ENCODE measurements around the gene CPNE5. TPM values are rescaled to one million over a fixed set of nuclear protein-coding genes. Genes with fewer than 3 reads are reported as not detected.

Gene CPNE5
- total and polyA plus RNA-seq, 7 experiments from 2014 or later, result 0.09 to 5.1 (median 1.3) TPM; not detected in 1

DNA sequence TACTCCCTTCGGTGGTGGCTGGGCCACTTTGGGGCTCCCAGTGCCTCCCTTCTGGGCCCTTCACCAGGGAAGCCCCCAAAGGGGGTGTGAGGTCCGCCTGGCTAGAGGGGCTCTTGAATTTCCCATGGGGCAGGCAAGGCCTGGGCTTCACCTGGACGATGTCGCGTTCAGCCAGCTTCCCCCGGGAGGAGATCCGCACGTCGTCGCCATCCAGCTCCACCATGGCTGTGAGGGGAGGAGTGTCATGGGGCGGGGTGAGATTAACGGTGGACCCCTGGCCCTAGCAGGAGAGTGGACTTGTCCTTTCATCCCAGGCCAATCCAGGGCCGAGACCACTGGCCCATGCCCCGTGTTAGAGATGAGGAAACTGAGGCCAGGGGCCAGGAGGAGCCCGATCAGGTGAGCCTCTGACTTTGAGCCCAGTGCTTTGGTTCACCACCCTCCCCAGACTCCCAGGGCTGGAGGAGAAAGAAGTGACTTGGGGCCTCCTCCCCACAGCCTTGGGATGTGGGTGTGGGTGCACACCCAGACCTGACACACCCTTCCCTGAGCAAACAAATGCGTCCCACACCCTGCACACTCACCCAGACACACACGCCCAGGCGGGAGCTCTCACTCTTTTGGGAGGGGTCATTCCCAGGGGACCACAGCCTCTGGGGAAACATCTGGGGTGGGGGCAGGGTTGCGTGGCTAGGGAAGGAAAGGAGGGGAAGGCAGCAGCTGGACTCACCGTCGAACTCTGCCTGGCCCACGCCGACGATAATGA, 95.5 kb downstream of the CPNE5 start:
- Histone ChIP-seq H3K9me3 (ENCODE audit: control insufficient read depth in 2 of 3, low read length in 3 of 3) (peaks cover 0 to 7% (median 0%) of the 10 kb centered on the region in 3 experiments), H3K27ac (ENCODE audit: low read depth, low read length) (no peak overlapping the region), H3K4me3 (ENCODE audit: low read length) (no peak overlapping the region), H3K36me3 (ENCODE audit: control insufficient read depth in 2 of 3, insufficient read depth in 3 of 3, low read length in 3 of 3) (no peaks in the 10 kb centered on the region), H3K4me1 (ENCODE audit: control insufficient read depth in 2 of 2, insufficient read depth in 2 of 2, low read length in 2 of 2) (no peaks in the 10 kb centered on the region), H3K27me3 (ENCODE audit: control insufficient read depth in 2 of 2, insufficient read depth in 2 of 2, low read length in 2 of 2) (no peaks in the 10 kb centered on the region)
- no peaks in the 10 kb centered on the region for H3K27me3 Mint-ChIP-seq
- H3K36me3 Mint-ChIP-seq, result peaks cover 0 to 12% (median 0%) of the 10 kb centered on the region in 5 donors
- H3K27ac Mint-ChIP-seq, result peak overlapping the region in 1 of 9 donors; percentile 82
- intact Hi-C loops (cut with micrococcal nuclease), result no loop called here
- H3K4me1 Mint-ChIP-seq, result peaks cover 0 to 29% (median 0%) of the 10 kb centered on the region in 7 donors
- no peak for DNase-seq
- ChIA-PET CTCF (no interaction called here), POLR2A (no interaction called here)
- peaks cover 0 to 9% (median 3%) of the 10 kb centered on the region in 11 donors for H3K9me3 Mint-ChIP-seq
- no peak for ATAC-seq
- peak overlapping the region in 1 of 10 donors; percentile 67 for H3K4me3 Mint-ChIP-seq

DNA sequence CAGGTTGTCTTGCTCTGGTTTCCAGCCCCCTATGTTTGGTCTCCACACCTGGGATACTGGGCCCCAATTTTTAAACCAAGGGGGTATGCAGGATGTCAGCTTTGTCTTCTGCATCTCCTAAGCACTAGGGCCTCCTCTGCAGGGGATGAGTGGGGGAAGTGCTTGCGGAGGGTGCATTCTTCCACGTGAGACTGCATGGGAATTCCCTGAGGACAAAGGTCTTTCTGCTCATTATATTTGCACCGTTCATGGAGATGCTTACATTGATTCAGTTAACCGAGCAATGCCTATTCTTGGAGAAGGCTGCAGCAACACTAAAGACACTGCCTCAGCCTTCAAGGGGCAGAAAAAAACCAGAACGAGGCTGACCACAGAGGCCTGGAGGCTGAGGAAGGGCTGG, 96.2 kb downstream of the CPNE5 start:
- Mint-ChIP-seq H3K27me3 (no peaks in the 10 kb centered on the region), H3K27ac (peak overlapping the region in 2 of 9 donors; percentile 47 to 66), H3K9me3 (peaks cover 0 to 2% (median 0%) of the 10 kb centered on the region in 11 donors), H3K36me3 (peaks cover 0 to 5% (median 0%) of the 10 kb centered on the region in 5 donors), H3K4me3 (peak overlapping the region in 1 of 10 donors; percentile 40), H3K4me1 (peaks cover 0 to 32% (median 0%) of the 10 kb centered on the region in 7 donors)
- no peaks in the 10 kb centered on the region for H3K27me3 ChIP-seq (ENCODE audit: control insufficient read depth in 2 of 2, insufficient read depth in 2 of 2, low read length in 2 of 2)
- no peaks in the 10 kb centered on the region for H3K9me3 ChIP-seq (ENCODE audit: control insufficient read depth in 2 of 3, low read length in 3 of 3)
- H3K4me1 ChIP-seq (ENCODE audit: control insufficient read depth in 2 of 2, insufficient read depth in 2 of 2, low read length in 2 of 2), result no peaks in the 10 kb centered on the region
- POLR2A ChIA-PET, result no interaction called here
- H3K36me3 ChIP-seq (ENCODE audit: control insufficient read depth in 2 of 3, insufficient read depth in 3 of 3, low read length in 3 of 3), result no peaks in the 10 kb centered on the region
- H3K27ac ChIP-seq (ENCODE audit: low read depth, low read length), result no peak overlapping the region
- DNase-seq, result no peak
- CTCF ChIA-PET, result no interaction called here
- H3K4me3 ChIP-seq (ENCODE audit: low read length), result no peak overlapping the region
- intact Hi-C loops (cut with micrococcal nuclease), result no loop called here
- no peak for ATAC-seq

- ChIA-PET CTCF (no interaction called here), POLR2A (no interaction called here)
- Histone ChIP-seq H3K4me3 (ENCODE audit: low read length) (no peak overlapping the region), H3K27me3 (ENCODE audit: control insufficient read depth in 2 of 2, insufficient read depth in 2 of 2, low read length in 2 of 2) (no peaks in the 10 kb centered on the region), H3K9me3 (ENCODE audit: control insufficient read depth in 2 of 3, low read length in 3 of 3) (no peaks in the 10 kb centered on the region), H3K27ac (ENCODE audit: low read depth, low read length) (no peak overlapping the region), H3K36me3 (ENCODE audit: control insufficient read depth in 2 of 3, insufficient read depth in 3 of 3, low read length in 3 of 3) (no peaks in the 10 kb centered on the region), H3K4me1 (ENCODE audit: control insufficient read depth in 2 of 2, insufficient read depth in 2 of 2, low read length in 2 of 2) (no peaks in the 10 kb centered on the region)
- Mint-ChIP-seq H3K4me1 (peaks cover 0 to 35% (median 0%) of the 10 kb centered on the region in 7 donors), H3K27ac (no peak overlapping the region), H3K27me3 (no peaks in the 10 kb centered on the region), H3K36me3 (peaks cover 0 to 3% (median 0%) of the 10 kb centered on the region in 5 donors), H3K4me3 (no peak overlapping the region), H3K9me3 (peaks cover 0 to 1% (median 0%) of the 10 kb centered on the region in 11 donors)
- ATAC-seq (no peak), DNase-seq (no peak)
- intact Hi-C loops (cut with micrococcal nuclease), result no loop called here
Observed at GRCh38 chr6:36742146-36742545, 97.1 kb downstream of the CPNE5 start.

DNA sequence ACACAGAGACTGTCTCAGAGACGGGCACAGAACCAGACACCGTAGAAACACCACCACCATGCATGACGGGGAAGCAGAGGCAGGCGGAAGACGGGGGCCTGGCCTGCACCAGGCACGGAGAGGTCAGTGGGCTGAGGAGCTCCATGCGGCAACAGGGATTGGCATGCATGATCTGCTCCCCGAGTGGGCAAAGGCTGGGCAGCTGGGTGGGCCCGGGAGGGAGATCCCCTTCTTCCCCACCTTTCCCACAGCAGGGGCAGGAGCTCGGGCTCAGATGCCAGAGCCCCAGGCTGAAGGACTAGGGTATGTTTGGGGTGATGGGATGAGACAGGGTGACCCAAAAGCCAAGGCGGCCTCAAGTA, 98.4 kb downstream of the CPNE5 start:
- H3K27ac ChIP-seq (ENCODE audit: low read depth, low read length), result no peak overlapping the region
- ChIA-PET POLR2A (no interaction called here), CTCF (no interaction called here)
- no peaks in the 10 kb centered on the region for H3K36me3 ChIP-seq (ENCODE audit: control insufficient read depth in 2 of 3, insufficient read depth in 3 of 3, low read length in 3 of 3)
- Mint-ChIP-seq H3K36me3 (peaks cover 0 to 3% (median 0%) of the 10 kb centered on the region in 5 donors), H3K27ac (peak overlapping the region in 1 of 9 donors; percentile 14), H3K4me3 (no peak overlapping the region), H3K27me3 (no peaks in the 10 kb centered on the region), H3K4me1 (peaks cover 0 to 35% (median 0%) of the 10 kb centered on the region in 7 donors), H3K9me3 (peaks cover 0 to 3% (median 0%) of the 10 kb centered on the region in 11 donors)
- H3K9me3 ChIP-seq (ENCODE audit: control insufficient read depth in 2 of 3, low read length in 3 of 3), result no peaks in the 10 kb centered on the region
- H3K4me3 ChIP-seq (ENCODE audit: low read length), result no peak overlapping the region
- intact Hi-C loops (cut with micrococcal nuclease), result no loop called here
- DNase-seq (no peak), ATAC-seq (no peak)
- H3K4me1 ChIP-seq (ENCODE audit: control insufficient read depth in 2 of 2, insufficient read depth in 2 of 2, low read length in 2 of 2), result no peaks in the 10 kb centered on the region
- no peaks in the 10 kb centered on the region for H3K27me3 ChIP-seq (ENCODE audit: control insufficient read depth in 2 of 2, insufficient read depth in 2 of 2, low read length in 2 of 2)

DNA sequence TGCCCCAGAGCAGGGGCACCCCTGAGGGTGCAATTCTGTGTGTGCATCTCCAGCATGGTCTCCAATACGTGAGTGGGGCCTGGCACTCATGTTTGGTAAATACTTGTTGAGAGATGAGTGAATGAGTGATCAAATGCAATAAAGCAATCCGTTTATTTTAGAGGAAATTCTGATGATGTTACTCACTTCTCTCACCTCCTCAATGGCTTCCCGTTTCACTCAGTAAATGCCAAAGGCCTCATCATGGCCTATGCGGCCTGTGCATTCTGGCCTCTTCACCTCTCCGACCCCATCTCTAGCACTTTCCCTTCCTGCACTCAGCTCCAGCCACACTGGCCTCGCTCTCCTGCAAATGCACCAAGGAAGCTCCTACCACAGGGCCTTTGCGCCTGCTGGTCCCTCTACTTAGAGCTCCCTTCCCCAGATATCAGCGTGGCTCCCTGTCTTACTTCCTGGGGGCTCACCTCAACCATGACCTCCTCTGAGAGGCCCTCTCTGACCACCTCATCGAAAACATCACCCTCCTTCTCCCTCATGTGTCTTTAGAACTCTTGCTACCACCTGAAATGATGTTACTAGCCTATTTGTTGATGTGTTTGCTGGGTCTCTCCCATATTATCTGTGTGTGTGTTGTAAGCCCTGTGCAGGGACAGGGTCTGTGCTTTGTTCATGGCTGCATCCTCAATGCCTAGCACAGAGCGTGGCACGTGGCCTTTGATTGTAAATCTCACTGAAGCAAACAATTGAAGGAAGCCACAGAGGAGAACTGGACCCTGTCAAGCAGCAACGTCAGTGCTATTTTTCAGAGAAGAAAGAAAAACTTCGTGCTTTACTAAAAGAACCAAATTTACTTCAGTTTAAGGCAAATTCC, 99.1 kb downstream of the CPNE5 start:
- Mint-ChIP-seq H3K9me3 (peaks cover 0 to 3% (median 0%) of the 10 kb centered on the region in 11 donors), H3K27me3 (peaks cover 0 to under 1% (median 0%) of the 10 kb centered on the region in 5 donors), H3K4me3 (no peak overlapping the region), H3K4me1 (peaks cover 0 to 37% (median 1%) of the 10 kb centered on the region in 7 donors), H3K36me3 (peaks cover 0 to 3% (median 0%) of the 10 kb centered on the region in 5 donors), H3K27ac (peak overlapping the region in 1 of 9 donors; percentile 14)
- no peaks in the 10 kb centered on the region for H3K27me3 ChIP-seq (ENCODE audit: control insufficient read depth in 2 of 2, insufficient read depth in 2 of 2, low read length in 2 of 2)
- CTCF ChIA-PET, result no interaction called here
- no peaks in the 10 kb centered on the region for H3K4me1 ChIP-seq (ENCODE audit: control insufficient read depth in 2 of 2, insufficient read depth in 2 of 2, low read length in 2 of 2)
- H3K27ac ChIP-seq (ENCODE audit: low read depth, low read length), result no peak overlapping the region
- ATAC-seq (no peak), DNase-seq (no peak)
- H3K9me3 ChIP-seq (ENCODE audit: control insufficient read depth in 2 of 3, low read length in 3 of 3), result no peaks in the 10 kb centered on the region
- POLR2A ChIA-PET, result no interaction called here
- H3K4me3 ChIP-seq (ENCODE audit: low read length), result no peak overlapping the region
- intact Hi-C loops (cut with micrococcal nuclease), result no loop called here
- H3K36me3 ChIP-seq (ENCODE audit: control insufficient read depth in 2 of 3, insufficient read depth in 3 of 3, low read length in 3 of 3), result no peaks in the 10 kb centered on the region

DNA sequence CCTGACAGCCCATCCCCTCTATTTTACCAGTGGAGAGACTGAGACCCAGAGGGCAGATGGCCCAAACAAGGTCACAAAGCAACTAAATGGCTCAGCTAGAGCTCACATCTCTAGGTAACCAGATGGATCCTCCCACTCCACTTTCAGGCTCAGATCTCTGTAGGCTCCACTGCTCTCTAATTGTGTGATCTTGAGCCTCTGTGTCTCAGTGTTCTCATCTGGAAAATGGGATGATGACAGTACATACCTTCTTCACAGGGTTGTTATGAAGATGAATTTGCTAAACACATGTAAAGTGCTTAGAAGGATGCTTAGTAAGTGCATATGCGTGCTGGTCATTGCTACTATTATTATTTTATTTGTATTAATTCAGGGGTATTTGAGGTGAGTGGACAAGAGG, 101.1 kb downstream of the CPNE5 start:
- Histone ChIP-seq H3K9me3 (ENCODE audit: control insufficient read depth in 2 of 3, low read length in 3 of 3) (no peaks in the 10 kb centered on the region), H3K36me3 (ENCODE audit: control insufficient read depth in 2 of 3, insufficient read depth in 3 of 3, low read length in 3 of 3) (no peaks in the 10 kb centered on the region), H3K4me1 (ENCODE audit: control insufficient read depth in 2 of 2, insufficient read depth in 2 of 2, low read length in 2 of 2) (peaks cover 0 to 5% of the 10 kb centered on the region in 2 donors), H3K4me3 (ENCODE audit: low read length) (no peak overlapping the region), H3K27me3 (ENCODE audit: control insufficient read depth in 2 of 2, insufficient read depth in 2 of 2, low read length in 2 of 2) (no peaks in the 10 kb centered on the region), H3K27ac (ENCODE audit: low read depth, low read length) (no peak overlapping the region)
- Mint-ChIP-seq H3K4me1 (peaks cover 0 to 38% (median 7%) of the 10 kb centered on the region in 7 donors), H3K36me3 (no peaks in the 10 kb centered on the region), H3K27me3 (peaks cover 0 to 4% (median 0%) of the 10 kb centered on the region in 5 donors), H3K4me3 (peak overlapping the region in 1 of 10 donors; percentile 15), H3K27ac (peak overlapping the region in 2 of 9 donors; percentile 7 to 74), H3K9me3 (peaks cover 0 to 2% (median 0%) of the 10 kb centered on the region in 11 donors)
- ChIA-PET CTCF (no interaction called here), POLR2A (no interaction called here)
- intact Hi-C loops (cut with micrococcal nuclease), result no loop called here
- DNase-seq (no peak), ATAC-seq (no peak)

Measured in naive thymus-derived CD4-positive, alpha-beta T cell (primary cell).